Measurements from ENCODE around the gene POLE2.

DNA sequence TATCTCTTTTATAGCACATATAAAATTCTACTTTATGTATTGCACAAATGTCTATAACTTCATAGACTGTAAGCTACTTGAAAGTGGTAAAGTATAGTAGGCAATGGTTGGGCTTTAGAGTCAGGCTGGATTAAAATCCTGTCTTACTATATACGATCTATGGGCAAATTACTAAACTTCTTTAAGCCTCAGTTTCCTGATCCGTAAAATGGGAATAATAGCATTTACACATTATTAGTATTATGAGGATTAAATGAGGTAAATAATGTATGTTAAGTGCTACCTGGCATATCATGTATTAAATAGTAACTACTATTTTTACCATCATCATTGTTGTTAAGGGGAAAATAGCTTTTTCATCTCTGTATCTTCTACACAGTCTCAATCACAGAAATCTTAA, 14.4 kb downstream of the POLE2 start:
- TF ChIP-seq CTCF (conservative IDR thresholded peaks at IDR 0.05; ENCODE audit: low read depth, low read length) = no peak
- no peak for TF ChIP-seq POLR2A (IDR thresholded peaks at IDR 0.05; ENCODE audit: low read depth, low read length)
- TF ChIP-seq RCOR1 (IDR thresholded peaks at IDR 0.05; ENCODE audit: insufficient replicate concordance, low read length) = no peak
- TF ChIP-seq RFX5 (IDR thresholded peaks at IDR 0.05; ENCODE audit: low read depth, low read length) = no peak
- TF ChIP-seq, protein P1, sequence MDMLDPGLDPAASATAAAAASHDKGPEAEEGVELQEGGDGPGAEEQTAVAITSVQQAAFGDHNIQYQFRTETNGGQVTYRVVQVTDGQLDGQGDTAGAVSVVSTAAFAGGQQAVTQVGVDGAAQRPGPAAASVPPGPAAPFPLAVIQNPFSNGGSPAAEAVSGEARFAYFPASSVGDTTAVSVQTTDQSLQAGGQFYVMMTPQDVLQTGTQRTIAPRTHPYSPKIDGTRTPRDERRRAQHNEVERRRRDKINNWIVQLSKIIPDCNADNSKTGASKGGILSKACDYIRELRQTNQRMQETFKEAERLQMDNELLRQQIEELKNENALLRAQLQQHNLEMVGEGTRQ (IDR thresholded peaks at IDR 0.05; ENCODE audit: low read depth, low read length) = no peak
- TF ChIP-seq MAFK (IDR thresholded peaks at IDR 0.05; ENCODE audit: low read depth, low read length) = no peak
- no peak for TF ChIP-seq FOS (IDR thresholded peaks at IDR 0.05; ENCODE audit: low read depth, low read length)
- no peak for TF ChIP-seq MAZ (IDR thresholded peaks at IDR 0.05; ENCODE audit: borderline replicate concordance, low read depth, low read length)
- TF ChIP-seq BHLHE40 (IDR thresholded peaks at IDR 0.05; ENCODE audit: low read depth, low read length) = no peak
- TF ChIP-seq RAD21 (IDR thresholded peaks at IDR 0.05; ENCODE audit: low read length) = no peak

Measured in IMR-90 (cell line).